Measurements from ENCODE around the gene INTS7.

- TF ChIP-seq ARNTL (CRISPR knock-in tag; IDR thresholded peaks at IDR 0.05; ENCODE audit: borderline replicate concordance, low read depth): no peak
- TF ChIP-seq BACH2 (CRISPR knock-in tag; IDR thresholded peaks at IDR 0.05; ENCODE audit: borderline replicate concordance): no peak
- no peak for TF ChIP-seq ZNF70 (CRISPR knock-in tag; IDR thresholded peaks at IDR 0.05)
Observed at GRCh38 chr1:211908951-211909350, 126.4 kb downstream of the INTS7 start.

All from SK-N-SH treated with all-trans-retinoic acid at 6 μM for 48 hours (cell line).